Skin of body (tissue), 2 donors: Measurements from ENCODE around the gene ECT2L. TPM values are rescaled to one million over a fixed set of nuclear protein-coding genes. Genes with fewer than 3 reads are reported as not detected.

Experiments
- DNase-seq: peaks from one replicate; lab custom pipeline; 2025; lab: John Stamatoyannopoulos, UW
- total RNA-seq: library from RNA; depleted of rRNA; stranded (reverse); fragments of >200 nt; gene quantifications from one replicate; pipeline ENCODE4 v1.2.3, GENCODE V29; 2014

ECT2L gene
- total RNA-seq, 1 donor from 2014 or later, result 0.10 TPM

DNA sequence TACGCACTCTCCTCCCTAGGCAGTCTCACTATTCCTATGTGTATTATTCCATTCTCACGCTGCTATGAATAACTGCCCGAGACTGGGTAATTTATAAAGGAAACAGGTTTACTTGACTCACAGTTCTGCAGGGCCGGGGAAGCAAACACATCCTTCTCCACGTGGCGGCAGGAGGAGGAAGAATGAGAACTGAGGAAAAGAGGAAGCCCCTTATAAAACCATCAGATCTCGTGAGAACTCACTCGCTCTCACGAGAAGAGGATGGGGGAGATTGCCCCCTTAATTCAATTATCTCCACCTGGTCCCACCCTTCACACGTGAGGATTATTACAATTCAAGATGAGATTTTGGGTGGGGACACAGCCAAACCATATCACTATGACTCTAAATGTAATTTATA, 61.9 kb downstream of the ECT2L start:
- no peak for DNase-seq

GRCh38 chr6:138862456-138862855, 66.6 kb downstream of the ECT2L start:
- DNase-seq, result no peak

GRCh38 chr6:138863321-138863720, 67.4 kb downstream of the ECT2L start:
- DNase-seq, result no peak

DNA sequence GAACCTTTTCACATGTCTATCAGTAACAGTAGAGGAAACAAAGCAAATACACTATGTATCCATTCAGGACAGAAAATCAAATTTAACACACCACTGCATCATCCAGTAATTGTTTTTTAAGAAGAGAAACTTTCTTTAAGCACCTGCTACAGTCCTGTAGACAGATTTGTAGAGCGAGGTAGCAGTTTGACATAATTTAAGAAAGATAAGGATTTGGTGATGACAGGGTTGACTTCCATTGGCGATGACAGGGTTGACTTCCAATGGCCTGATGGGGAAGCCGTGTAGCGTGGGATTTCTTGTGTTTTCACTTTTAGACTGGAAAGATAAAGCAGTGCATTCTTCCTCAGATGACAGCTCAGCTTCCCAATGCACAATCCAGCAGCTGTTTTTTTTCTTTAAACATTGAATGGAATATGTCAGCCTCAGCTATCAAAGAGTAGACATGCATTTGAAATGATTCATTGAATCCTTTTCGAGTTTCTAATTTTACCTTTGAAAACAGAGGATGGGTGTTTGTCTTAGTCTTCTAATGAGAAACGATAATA, 68.5 kb downstream of the ECT2L start:
- DNase-seq, result no peak

DNA sequence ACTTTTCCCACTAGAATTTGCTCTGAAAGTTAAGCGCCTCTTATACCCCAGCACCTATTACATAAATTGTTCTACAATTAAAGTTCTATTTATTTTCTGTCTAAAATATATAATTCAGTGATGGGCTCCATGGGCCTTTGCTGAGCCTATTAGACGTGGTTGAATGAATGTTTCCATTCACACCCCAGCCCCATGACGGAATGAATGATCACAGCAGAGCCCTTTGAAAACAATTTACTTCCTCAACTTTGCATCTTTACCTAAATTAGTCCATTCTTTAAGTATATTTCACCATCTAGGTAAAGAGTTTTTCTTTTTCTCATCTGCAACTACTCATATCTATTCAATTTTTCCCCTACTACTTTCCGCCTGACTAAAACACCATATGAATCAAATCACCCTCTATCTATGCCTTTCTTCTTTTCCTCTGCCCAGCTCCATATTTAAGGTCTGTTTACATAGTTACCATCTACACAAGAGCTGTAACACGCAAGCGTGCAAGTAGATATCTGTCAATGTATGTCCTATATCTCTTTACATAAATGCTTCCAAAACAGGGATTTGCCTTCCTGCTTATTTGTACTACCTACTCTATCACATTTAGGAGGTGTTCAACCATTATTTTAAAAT, 69.7 kb downstream of the ECT2L start:
- DNase-seq, result no peak

DNA sequence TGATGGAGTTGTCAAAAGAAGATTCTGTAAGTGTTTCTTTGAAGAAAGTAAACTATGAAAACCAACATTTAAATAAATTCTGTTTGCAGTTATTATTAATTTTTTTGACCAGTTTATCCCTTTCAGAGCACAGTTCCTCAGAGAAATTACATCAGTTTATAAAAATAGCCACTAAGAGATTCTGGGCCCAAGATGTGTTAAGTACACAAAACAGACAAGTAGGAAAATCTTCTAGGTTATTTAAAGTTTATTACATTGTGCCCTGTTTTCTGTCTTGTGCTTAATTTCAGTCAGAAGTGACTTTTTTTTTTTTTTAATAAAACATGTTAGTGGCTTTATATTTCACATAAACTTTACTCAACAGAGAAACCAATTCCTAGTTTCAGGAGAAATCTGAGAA, 72.3 kb downstream of the ECT2L start:
- no peak for DNase-seq

DNA sequence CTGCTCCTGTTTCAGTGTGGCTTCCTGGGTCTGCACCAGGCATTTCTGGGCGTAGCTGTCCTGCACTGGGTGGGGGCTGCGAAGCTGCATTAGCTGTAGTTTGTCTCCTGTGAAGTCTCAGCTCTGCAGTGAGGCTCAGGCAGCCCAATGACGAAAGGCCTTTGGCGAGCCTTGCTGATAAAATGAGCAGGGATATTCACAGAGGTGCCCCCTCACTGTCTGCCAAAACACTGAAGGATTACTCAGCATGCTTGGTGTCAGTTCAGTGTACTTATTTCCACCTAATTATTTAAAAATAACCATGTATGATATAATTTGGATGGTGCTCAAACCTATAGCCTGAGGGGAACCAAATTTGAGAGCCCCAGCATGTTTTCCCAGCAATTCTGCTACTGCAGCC, 73.5 kb downstream of the ECT2L start:
- DNase-seq, result no peak

GRCh38 chr6:138873191-138873590, 77.3 kb downstream of the ECT2L start:
- no peak for DNase-seq

DNA sequence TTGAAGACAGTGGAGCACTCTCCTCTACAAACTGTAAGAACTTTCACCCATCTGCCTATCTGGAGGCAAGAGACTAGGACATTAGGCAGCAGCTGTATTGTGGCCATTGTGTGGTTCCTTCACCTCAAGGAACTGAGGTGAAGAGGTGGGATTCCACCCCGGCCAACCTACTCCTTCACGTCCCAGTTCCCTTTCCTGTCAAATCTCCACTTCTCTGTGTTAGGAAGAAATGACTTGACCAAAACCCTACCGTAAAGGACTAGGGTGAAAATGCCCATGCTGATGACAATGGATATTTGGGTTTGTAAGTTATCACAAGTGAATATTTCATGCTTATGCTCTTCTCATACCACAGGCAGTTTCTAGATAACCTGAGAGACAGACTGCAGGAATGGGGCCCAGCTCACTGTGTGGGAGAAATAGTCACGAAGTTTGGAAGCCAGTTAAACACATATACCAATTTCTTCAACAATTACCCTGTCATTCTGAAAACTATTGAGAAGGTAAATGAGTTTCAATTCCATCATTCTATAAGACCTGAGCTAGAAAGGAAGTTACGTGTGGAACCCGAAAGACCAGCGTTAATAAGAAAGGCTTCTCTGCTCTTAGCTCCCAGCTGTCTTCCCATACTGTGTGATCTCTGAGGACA, 86.6 kb downstream of the ECT2L start:
- DNase-seq, result no peak

GRCh38 chr6:138885156-138885819, 89.4 kb downstream of the ECT2L start:
- DNase-seq, result no peak

DNA sequence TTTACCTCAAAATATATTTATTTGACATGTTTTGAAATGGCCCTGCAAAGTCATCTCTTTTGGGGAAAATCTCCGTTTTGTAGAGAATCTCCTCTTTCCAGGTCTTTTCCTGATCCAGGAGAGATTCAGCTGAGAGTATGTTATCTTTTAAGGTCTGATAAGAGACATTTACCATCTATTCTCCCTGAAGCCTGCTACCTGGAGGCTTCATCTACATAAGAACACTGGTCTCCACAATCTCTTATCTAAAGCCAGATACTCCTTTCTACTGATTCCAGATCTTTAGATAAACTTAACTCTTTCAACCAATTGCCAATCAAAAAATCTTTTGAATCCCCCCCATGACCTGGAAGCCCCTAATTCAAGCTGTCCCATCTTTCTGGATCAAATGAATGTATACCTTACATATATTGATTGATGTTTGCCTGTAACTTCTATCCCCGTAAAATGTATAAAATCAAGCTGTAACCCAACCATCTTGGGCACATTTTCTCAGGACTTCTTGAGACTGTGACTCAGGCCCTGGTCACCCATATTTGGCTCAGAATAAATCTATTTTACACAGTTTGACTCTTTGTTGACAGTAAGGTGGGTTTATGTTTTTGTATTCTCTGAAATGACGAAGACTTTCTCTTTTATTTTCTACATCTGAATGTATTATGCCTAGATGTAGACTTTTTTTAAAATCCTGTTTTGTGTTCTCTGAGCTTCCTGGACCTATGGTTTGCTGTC, 95.5 kb downstream of the ECT2L start:
- no peak for DNase-seq

- DNase-seq, result no peak
These were observed 100.3 kb downstream of the ECT2L start for GRCh38 chr6:138896104-138896756.

DNA sequence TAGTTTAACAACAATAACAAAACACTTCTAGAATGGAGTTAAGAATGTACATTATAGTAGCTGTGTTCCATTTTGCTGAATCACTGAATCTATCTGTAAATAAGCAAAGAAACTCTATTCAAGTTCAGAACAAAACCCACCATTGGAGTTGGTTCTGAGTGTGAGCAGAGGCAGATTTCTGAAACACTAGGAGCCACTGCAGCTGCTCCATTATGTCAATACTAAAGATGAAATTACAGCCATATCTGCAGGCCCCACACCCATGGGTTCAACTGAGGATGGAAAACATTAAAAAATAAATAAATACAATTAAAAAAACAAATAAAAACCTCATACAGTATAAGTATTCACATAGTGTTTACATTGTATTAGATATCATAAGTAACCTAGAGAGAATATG, 101.1 kb downstream of the ECT2L start:
- no peak for DNase-seq

DNA sequence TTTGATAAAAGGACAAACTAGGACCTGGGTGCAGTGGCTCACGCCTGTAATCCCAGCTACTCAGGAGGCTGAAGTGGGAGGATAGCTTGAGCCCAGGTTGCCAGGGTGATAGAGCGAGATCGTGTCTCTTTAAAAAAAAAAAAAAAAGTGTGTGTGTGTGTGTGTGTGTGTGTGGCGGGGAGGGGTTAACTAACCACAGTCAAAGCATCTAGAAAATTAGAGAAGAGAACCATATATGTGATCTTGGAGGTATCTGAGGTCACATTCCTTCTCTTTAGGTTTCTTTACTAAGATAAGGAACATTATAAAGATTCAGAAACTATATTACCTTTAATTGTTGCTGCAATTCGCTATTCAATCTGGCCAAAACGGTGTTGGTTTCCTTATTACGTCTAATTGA, 111.3 kb downstream of the ECT2L start:
- DNase-seq, result no peak

GRCh38 chr6:138909511-138909910, 113.6 kb downstream of the ECT2L start:
- no peak for DNase-seq

DNA sequence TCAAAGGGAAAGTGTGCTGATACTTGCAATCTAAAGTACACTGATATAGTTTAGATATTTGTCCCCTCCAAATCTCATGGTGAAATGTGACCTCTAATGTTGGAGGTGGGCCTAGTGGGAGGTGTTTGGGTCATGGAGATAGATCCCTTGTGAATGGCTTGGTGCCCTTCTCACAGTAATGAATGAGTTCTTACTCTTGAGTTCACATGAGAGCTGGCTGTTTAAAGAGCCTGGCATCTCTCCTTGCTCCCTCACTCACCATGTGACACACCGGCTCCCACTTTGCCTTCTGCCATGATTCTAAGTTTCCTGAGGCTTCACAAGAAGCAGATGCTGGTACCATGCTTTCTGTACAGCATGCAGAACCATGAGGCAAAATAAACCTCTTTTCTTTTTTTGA, 114.1 kb downstream of the ECT2L start:
- DNase-seq, result no peak

DNA sequence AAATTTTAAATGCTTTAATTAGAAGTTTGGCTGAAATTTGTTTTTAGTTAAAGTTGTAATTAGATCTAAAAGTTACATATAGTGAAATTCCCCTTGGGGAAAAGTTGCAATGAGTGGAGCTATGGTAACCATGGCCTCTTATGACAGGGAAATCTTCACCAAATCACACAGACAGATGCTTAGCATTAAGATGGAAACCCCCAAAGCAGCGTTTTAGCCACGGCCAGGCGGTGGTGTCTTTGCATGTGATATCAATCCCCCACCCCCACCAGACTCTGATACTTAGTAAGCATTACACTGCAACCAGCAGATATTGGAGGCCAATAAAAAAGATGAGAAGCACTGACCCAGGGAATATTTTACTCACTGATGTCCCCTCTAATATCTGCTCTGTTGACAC, 116.4 kb downstream of the ECT2L start:
- no peak for DNase-seq

DNA sequence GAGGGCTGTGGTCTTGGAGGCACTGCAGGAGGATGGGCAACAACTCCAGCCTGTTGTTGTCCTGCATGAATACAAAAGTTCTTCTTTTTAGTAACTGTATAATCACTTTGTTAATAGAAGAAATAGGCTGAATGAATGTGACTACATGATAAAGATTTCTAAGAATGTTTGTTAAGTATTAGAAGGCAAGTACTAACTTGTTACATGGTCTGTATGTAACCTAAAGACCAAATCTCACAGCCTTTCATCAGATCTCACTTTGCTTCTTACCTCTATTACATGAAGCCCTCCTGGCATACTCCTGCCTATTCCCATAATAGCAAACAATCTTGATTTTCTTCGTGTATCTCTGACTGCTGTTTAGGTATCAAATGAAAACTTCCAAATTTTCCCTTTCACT, 118.8 kb downstream of the ECT2L start:
- no peak for DNase-seq

GRCh38 chr6:138920906-138921305, 125.0 kb downstream of the ECT2L start:
- DNase-seq, result no peak

DNA sequence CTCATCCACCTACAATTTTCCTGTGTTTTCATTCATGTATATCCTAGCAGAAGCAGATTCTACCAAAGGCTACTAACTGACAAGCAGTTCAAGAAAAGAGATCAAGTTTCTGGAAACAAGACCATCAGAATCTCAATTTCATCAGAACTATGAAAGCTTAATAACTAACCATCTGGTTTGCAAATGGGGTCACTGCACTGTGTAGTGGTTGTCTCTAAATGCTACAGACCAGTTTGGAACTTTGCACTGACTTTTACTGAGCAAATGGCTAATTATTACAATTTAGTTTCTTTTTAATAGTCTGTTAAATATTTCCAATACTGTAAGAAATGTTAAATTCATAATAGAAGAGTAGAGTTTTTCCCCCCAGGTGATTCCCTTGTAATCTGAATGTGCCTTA, 127.7 kb downstream of the ECT2L start:
- no peak for DNase-seq

GRCh38 chr6:138925806-138926205, 129.9 kb downstream of the ECT2L start:
- no peak for DNase-seq

- no peak for DNase-seq
These were observed 130.7 kb downstream of the ECT2L start for GRCh38 chr6:138926579-138926978.
